ENCODE results near the gene PODXL. TPM values are rescaled to one million over a fixed set of nuclear protein-coding genes. Genes with fewer than 3 reads are reported as not detected.

Gene PODXL
- total RNA-seq, 1 donor, result 1.4 TPM

- peaks cover 15% of the 10 kb centered on the region for H3K79me2 ChIP-seq (ENCODE audit: insufficient read depth, low read length)
- H3K27ac ChIP-seq (ENCODE audit: low read depth, low read length), result no peak overlapping the region
- no peaks in the 10 kb centered on the region for H3K36me3 ChIP-seq (ENCODE audit: insufficient read depth, low read length)
- peak; percentile 14 for DNase-seq (ENCODE audit: insufficient read length, low spot score, missing footprints)
- no peak for TF ChIP-seq CTCF (IDR thresholded peaks at IDR 0.05; ENCODE audit: extremely low read depth, low read depth, low read length)
- no peaks in the 10 kb centered on the region for H3K27me3 ChIP-seq (ENCODE audit: insufficient read depth, low read length)
- no peaks in the 10 kb centered on the region for H3K4me1 ChIP-seq (ENCODE audit: insufficient read depth, low read length)
- H3K4me2 ChIP-seq (ENCODE audit: insufficient read depth, low read length), result no peak overlapping the region
- no peak overlapping the region for H2AFZ ChIP-seq (ENCODE audit: low read length)
- no peaks in the 10 kb centered on the region for H3K9me3 ChIP-seq (ENCODE audit: low read depth, low read length)
- H3K4me3 ChIP-seq (ENCODE audit: insufficient read depth, low read length), result no peak overlapping the region
- no peaks in the 10 kb centered on the region for H4K20me1 ChIP-seq (ENCODE audit: insufficient read depth, low read length)
These were observed 26.8 kb downstream of the PODXL start for GRCh38 chr7:131529617-131530016.

- no peak for DNase-seq (ENCODE audit: insufficient read length, low spot score, missing footprints)
- Histone ChIP-seq H4K20me1 (ENCODE audit: insufficient read depth, low read length) (no peaks in the 10 kb centered on the region), H3K4me2 (ENCODE audit: insufficient read depth, low read length) (no peak overlapping the region), H3K27ac (ENCODE audit: low read depth, low read length) (no peak overlapping the region), H3K36me3 (ENCODE audit: insufficient read depth, low read length) (no peaks in the 10 kb centered on the region), H3K4me3 (ENCODE audit: insufficient read depth, low read length) (no peak overlapping the region), H3K4me1 (ENCODE audit: insufficient read depth, low read length) (no peaks in the 10 kb centered on the region), H3K9me3 (ENCODE audit: low read depth, low read length) (no peaks in the 10 kb centered on the region), H3K79me2 (ENCODE audit: insufficient read depth, low read length) (peaks cover 15% of the 10 kb centered on the region), H3K27me3 (ENCODE audit: insufficient read depth, low read length) (no peaks in the 10 kb centered on the region), H2AFZ (ENCODE audit: low read length) (no peak overlapping the region)
- TF ChIP-seq CTCF (IDR thresholded peaks at IDR 0.05; ENCODE audit: extremely low read depth, low read depth, low read length), result no peak
These were observed 27.2 kb downstream of the PODXL start for GRCh38 chr7:131529179-131529578.

GRCh38 chr7:131527456-131527855 is 29.0 kb downstream of the PODXL start:
- no peaks in the 10 kb centered on the region for H3K27me3 ChIP-seq (ENCODE audit: insufficient read depth, low read length)
- peaks cover 15% of the 10 kb centered on the region for H3K79me2 ChIP-seq (ENCODE audit: insufficient read depth, low read length)
- no peak for DNase-seq (ENCODE audit: insufficient read length, low spot score, missing footprints)
- H3K9me3 ChIP-seq (ENCODE audit: low read depth, low read length), result no peaks in the 10 kb centered on the region
- peaks cover 5% of the 10 kb centered on the region for H3K4me1 ChIP-seq (ENCODE audit: insufficient read depth, low read length)
- no peak for TF ChIP-seq CTCF (IDR thresholded peaks at IDR 0.05; ENCODE audit: extremely low read depth, low read depth, low read length)
- H3K4me3 ChIP-seq (ENCODE audit: insufficient read depth, low read length), result no peak overlapping the region
- no peak overlapping the region for H3K4me2 ChIP-seq (ENCODE audit: insufficient read depth, low read length)
- H4K20me1 ChIP-seq (ENCODE audit: insufficient read depth, low read length), result no peaks in the 10 kb centered on the region
- H3K27ac ChIP-seq (ENCODE audit: low read depth, low read length), result no peak overlapping the region
- H2AFZ ChIP-seq (ENCODE audit: low read length), result no peak overlapping the region
- H3K36me3 ChIP-seq (ENCODE audit: insufficient read depth, low read length), result no peaks in the 10 kb centered on the region

- Histone ChIP-seq H3K4me2 (ENCODE audit: insufficient read depth, low read length) (no peak overlapping the region), H3K9me3 (ENCODE audit: low read depth, low read length) (no peaks in the 10 kb centered on the region), H3K27ac (ENCODE audit: low read depth, low read length) (no peak overlapping the region), H4K20me1 (ENCODE audit: insufficient read depth, low read length) (no peaks in the 10 kb centered on the region), H2AFZ (ENCODE audit: low read length) (no peak overlapping the region), H3K79me2 (ENCODE audit: insufficient read depth, low read length) (peaks cover 19% of the 10 kb centered on the region), H3K36me3 (ENCODE audit: insufficient read depth, low read length) (no peaks in the 10 kb centered on the region), H3K4me1 (ENCODE audit: insufficient read depth, low read length) (peaks cover 6% of the 10 kb centered on the region), H3K4me3 (ENCODE audit: insufficient read depth, low read length) (no peak overlapping the region), H3K27me3 (ENCODE audit: insufficient read depth, low read length) (no peaks in the 10 kb centered on the region)
- peak; percentile 73 for DNase-seq (ENCODE audit: insufficient read length, low spot score, missing footprints)
- no peak for TF ChIP-seq CTCF (IDR thresholded peaks at IDR 0.05; ENCODE audit: extremely low read depth, low read depth, low read length)
These were observed 30.6 kb downstream of the PODXL start for GRCh38 chr7:131525820-131526219.
